Measurements from ENCODE around the gene USP20. TPM values are rescaled to one million over a fixed set of nuclear protein-coding genes. Genes with fewer than 3 reads are reported as not detected.

Gene USP20
- total and polyA plus RNA-seq, 10 of the 15 experiments (the other 5 are each of a cell fraction or from before 2014, with no cell fraction given), result 0.66 to 23.3 (median 11.0) TPM

DNA sequence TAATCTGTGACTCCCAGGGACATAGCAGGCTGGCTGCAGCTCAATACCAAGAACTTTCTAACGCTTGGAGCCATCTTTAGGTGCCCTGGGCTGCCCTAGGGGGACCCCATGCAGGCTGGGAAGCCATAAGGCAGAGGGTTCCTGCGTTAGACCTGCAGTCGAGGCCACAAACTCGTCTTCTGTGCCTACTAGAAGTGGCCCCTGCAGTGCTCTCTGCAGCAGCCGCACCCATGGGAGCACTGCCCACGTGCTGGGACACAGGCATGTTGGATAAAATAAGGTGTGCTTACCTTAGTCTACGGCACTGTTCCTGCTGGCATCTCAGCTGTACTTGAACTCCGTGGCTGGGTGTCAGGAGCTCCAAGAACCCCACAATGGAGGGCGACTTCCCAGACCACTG is 22.9 kb upstream of the USP20 start:
- SMC1A ChIA-PET (ENCODE audit: uncharacterized antibody, unreplicated experiment), result no interaction called here
- FAIRE-seq (no peak), ATAC-seq (no peak), DNase-seq (ENCODE audit: low read depth, low spot score) (no peak)
- Histone ChIP-seq H2AFZ (ENCODE audit: control insufficient read depth, low read depth, low read length) (no peak overlapping the region), H4K20me1 (ENCODE audit: control insufficient read depth, insufficient read depth) (no peaks in the 10 kb centered on the region), H3K79me2 (ENCODE audit: control insufficient read depth, insufficient read depth, low read length) (no peaks in the 10 kb centered on the region), H3K9ac (ENCODE audit: control insufficient read depth, insufficient read depth, low read length) (no peak overlapping the region), H3K27me3 (replicated peaks in 1 of 2; ENCODE audit: control insufficient read depth in 2 of 2, insufficient read depth in 2 of 2, low read length in 1 of 2) (no peaks in the 10 kb centered on the region), H3K9me3 (replicated peaks; ENCODE audit: control insufficient read depth, insufficient read depth, low read length) (no peaks in the 10 kb centered on the region), H3K27ac (ENCODE audit: control insufficient read depth, insufficient read depth) (no peak overlapping the region), H3K36me3 (ENCODE audit: control insufficient read depth in 2 of 2, insufficient read depth in 2 of 2, low read length in 1 of 2) (peaks cover 7 to 17% of the 10 kb centered on the region in 2 experiments), H3K4me3 (no peak overlapping the region), H3K4me1 (ENCODE audit: control insufficient read depth, insufficient read depth, low read length) (peaks cover 3% of the 10 kb centered on the region), H3K4me2 (ENCODE audit: control insufficient read depth, insufficient read depth) (no peak overlapping the region)
- intact Hi-C loops (cut with micrococcal nuclease; ENCODE audit: unreplicated experiment) (no loop called here), in situ Hi-C loops (cut with MboI) (no loop called here)
- 50% methylated on average over 9 of the region's 9 CpGs for WGBS (ENCODE audit: insufficient coverage, insufficient replicate concordance, low lambda C conversion rate, missing lambda C conversion rate)
- POLR2A ChIA-PET, result interaction anchor here (0.6 kb wide), 2 partner anchors 9 to 81 kb away, joined by 3 to 4 read pairs; no protein-coding TSS in a partner anchor
- no TSS peak for BruUV-seq (replicated peaks)
- RAD21 ChIA-PET (ENCODE audit: unreplicated experiment), result no interaction called here
- TF ChIP-seq, protein P1, sequence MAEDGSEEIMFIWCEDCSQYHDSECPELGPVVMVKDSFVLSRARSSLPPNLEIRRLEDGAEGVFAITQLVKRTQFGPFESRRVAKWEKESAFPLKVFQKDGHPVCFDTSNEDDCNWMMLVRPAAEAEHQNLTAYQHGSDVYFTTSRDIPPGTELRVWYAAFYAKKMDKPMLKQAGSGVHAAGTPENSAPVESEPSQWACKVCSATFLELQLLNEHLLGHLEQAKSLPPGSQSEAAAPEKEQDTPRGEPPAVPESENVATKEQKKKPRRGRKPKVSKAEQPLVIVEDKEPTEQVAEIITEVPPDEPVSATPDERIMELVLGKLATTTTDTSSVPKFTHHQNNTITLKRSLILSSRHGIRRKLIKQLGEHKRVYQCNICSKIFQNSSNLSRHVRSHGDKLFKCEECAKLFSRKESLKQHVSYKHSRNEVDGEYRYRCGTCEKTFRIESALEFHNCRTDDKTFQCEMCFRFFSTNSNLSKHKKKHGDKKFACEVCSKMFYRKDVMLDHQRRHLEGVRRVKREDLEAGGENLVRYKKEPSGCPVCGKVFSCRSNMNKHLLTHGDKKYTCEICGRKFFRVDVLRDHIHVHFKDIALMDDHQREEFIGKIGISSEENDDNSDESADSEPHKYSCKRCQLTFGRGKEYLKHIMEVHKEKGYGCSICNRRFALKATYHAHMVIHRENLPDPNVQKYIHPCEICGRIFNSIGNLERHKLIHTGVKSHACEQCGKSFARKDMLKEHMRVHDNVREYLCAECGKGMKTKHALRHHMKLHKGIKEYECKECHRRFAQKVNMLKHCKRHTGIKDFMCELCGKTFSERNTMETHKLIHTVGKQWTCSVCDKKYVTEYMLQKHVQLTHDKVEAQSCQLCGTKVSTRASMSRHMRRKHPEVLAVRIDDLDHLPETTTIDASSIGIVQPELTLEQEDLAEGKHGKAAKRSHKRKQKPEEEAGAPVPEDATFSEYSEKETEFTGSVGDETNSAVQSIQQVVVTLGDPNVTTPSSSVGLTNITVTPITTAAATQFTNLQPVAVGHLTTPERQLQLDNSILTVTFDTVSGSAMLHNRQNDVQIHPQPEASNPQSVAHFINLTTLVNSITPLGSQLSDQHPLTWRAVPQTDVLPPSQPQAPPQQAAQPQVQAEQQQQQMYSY (CRISPR knock-in tag; IDR thresholded peaks at IDR 0.05), result no peak
- TF ChIP-seq POLR2A (IDR thresholded peaks at IDR 0.05; ENCODE audit: low read depth, low read length) (peak; percentile 43; the same call in 1 of the 2 replicates), NFYB (IDR thresholded peaks at IDR 0.05; ENCODE audit: insufficient read depth, low read depth, low read length) (no peak), ESRRA (IDR thresholded peaks at IDR 0.05; ENCODE audit: low read length) (no peak), ZNF207 (IDR thresholded peaks at IDR 0.05; ENCODE audit: borderline replicate concordance) (no peak), MTA3 (IDR thresholded peaks at IDR 0.05; ENCODE audit: borderline replicate concordance, low read length) (0 out of 2 replicates have a peak, but pooled peaks have one; percentile 22), ETV6 (conservative IDR thresholded peaks at IDR 0.05 in 1 of 2, IDR thresholded peaks at IDR 0.05 in 1 of 2; ENCODE audit: borderline replicate concordance in 1 of 2, low read depth in 1 of 2) (no peak), SMAD1 (IDR thresholded peaks at IDR 0.05; ENCODE audit: low read depth, partially characterized antibody) (no peak)
- TF ChIP-seq, protein P2, sequence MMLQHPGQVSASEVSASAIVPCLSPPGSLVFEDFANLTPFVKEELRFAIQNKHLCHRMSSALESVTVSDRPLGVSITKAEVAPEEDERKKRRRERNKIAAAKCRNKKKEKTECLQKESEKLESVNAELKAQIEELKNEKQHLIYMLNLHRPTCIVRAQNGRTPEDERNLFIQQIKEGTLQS (IDR thresholded peaks at IDR 0.05; ENCODE audit: borderline replicate concordance, extremely low read depth, low read depth, low read length), result no peak
- CTCF ChIA-PET, result interaction anchor here (1.0 kb wide), 1 partner anchor 30 kb away, joined by 3 read pairs; no protein-coding TSS in a partner anchor
